Embryonic facial prominence (tissue), 1 donor: ENCODE results near the gene CTBP2.

ENCODE experiments used
- DNase-seq: peaks from one replicate; pipeline ENCODE4 v3.0.0-alpha.2; 2016; ENCODE audit errors: extremely low spot score

CTBP2 gene

GRCh38 chr10:125144693-125145623 lies 15.4 kb downstream of the CTBP2 start:
- no peak for DNase-seq

GRCh38 chr10:125144206-125144605 lies 16.2 kb downstream of the CTBP2 start:
- no peak for DNase-seq

- DNase-seq = no peak
Measured at GRCh38 chr10:125142946-125143345, 17.4 kb downstream of the CTBP2 start.

GRCh38 chr10:125141860-125142484 lies 18.4 kb downstream of the CTBP2 start:
- no peak for DNase-seq

- no peak for DNase-seq
Measured at GRCh38 chr10:125141150-125141859, 19.1 kb downstream of the CTBP2 start.

- no peak for DNase-seq
Measured at GRCh38 chr10:125140151-125140550, 20.2 kb downstream of the CTBP2 start.

- DNase-seq = no peak
Measured at GRCh38 chr10:125137601-125138438, 22.5 kb downstream of the CTBP2 start.

GRCh38 chr10:125136087-125136486 lies 24.3 kb downstream of the CTBP2 start:
- no peak for DNase-seq

- no peak for DNase-seq
Measured at GRCh38 chr10:125135771-125136035, 24.7 kb downstream of the CTBP2 start.

- no peak for DNase-seq
Measured at GRCh38 chr10:125134916-125135770, 25.2 kb downstream of the CTBP2 start.

- DNase-seq = no peak
Measured at GRCh38 chr10:125134483-125134848, 25.9 kb downstream of the CTBP2 start.

GRCh38 chr10:125133696-125134482 lies 26.5 kb downstream of the CTBP2 start:
- no peak for DNase-seq

- DNase-seq = no peak
Measured at GRCh38 chr10:125132344-125132743, 28.0 kb downstream of the CTBP2 start.

GRCh38 chr10:125130916-125131315 lies 29.4 kb downstream of the CTBP2 start:
- no peak for DNase-seq

- no peak for DNase-seq
Measured at GRCh38 chr10:125130260-125130659, 30.1 kb downstream of the CTBP2 start.

- no peak for DNase-seq
Measured at GRCh38 chr10:125129076-125129458, 31.3 kb downstream of the CTBP2 start.

- DNase-seq = no peak
Measured at GRCh38 chr10:125128397-125129075, 31.8 kb downstream of the CTBP2 start.

GRCh38 chr10:125127986-125128385 lies 32.4 kb downstream of the CTBP2 start:
- DNase-seq = no peak

GRCh38 chr10:125127110-125127509 lies 33.3 kb downstream of the CTBP2 start:
- no peak for DNase-seq
